Adipocyte (in vitro differentiated cells): Measurements from ENCODE around the gene LHFPL2.
A peak's percentile ranks its signal among the peaks of the same experiment; 100 is the strongest.
"Not testable (repeated sequence)": the region's sequence is repeated elsewhere in the genome, so short reads cannot be mapped to it uniquely, and the experiment has no call there.

Experiments
- DNase-seq: peaks from one replicate; pipeline ENCODE4 v3.0.0-alpha.2; 2015; ENCODE audit warnings: low read depth
- H3K27me3 ChIP-seq: replicated peaks from 2 replicates; pipeline ENCODE4 v1.7.0; 2013; ENCODE audit warnings: mild to moderate bottlenecking, low read length, moderate library complexity; ENCODE audit not compliant: control insufficient read depth, insufficient read depth
- H3K36me3 ChIP-seq: 2 replicates; pipeline ENCODE4 v1.7.0; 2013; ENCODE audit warnings: low read length, mild to moderate bottlenecking, moderate library complexity; ENCODE audit not compliant: control insufficient read depth, insufficient read depth, severe bottlenecking
- H3K4me1 ChIP-seq: 2 replicates; pipeline ENCODE4 v1.7.0; 2013; ENCODE audit warnings: mild to moderate bottlenecking, low read length, moderate library complexity; ENCODE audit not compliant: control insufficient read depth, insufficient read depth
- H3K4me3 ChIP-seq: 2 replicates; pipeline ENCODE4 v1.7.0; 2013; ENCODE audit warnings: mild to moderate bottlenecking, low read length, moderate library complexity
- H3K9ac ChIP-seq: 2 replicates; pipeline ENCODE4 v1.7.0; 2013; ENCODE audit warnings: mild to moderate bottlenecking, low read length, moderate library complexity
- H3K9me3 ChIP-seq: 2 replicates; pipeline ENCODE4 v1.7.0; 2013; ENCODE audit warnings: mild to moderate bottlenecking, low read length, moderate library complexity; ENCODE audit not compliant: control insufficient read depth

The LHFPL2 gene

DNA sequence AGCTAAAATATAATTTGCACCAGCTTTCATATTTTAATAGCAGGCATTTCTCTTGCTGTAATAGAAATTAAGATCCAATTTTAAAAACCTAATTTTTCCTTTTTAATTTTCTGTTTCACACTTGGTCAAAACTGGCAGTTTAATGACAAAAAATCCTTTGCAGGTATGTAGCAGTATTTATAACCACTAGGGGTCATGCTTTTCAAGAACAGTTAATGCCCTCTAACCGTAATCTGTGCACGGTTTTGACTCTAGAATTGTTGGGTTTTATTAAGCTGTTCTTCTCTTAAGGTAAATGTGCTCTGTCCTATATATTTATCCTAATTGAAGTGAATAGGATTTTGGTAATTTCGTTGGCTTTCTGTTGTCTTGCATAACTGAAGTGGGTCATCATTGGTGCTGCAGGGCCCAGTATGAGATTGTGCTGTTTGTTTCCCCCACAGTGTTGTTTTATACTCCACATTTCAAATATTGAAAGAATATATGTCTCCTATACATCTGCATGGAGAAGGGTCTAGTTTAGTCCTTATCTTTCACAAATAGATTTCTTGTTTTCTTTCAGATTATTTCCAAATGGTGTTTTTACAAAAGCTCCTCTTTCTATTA is 180.7 kb downstream of the LHFPL2 start:
- H3K36me3 ChIP-seq = no peaks in the 10 kb centered on the region
- H3K9ac ChIP-seq = no peak overlapping the region
- H3K4me3 ChIP-seq = no peak overlapping the region
- DNase-seq = peak; percentile 72
- H3K9me3 ChIP-seq = no peaks in the 10 kb centered on the region
- H3K27me3 ChIP-seq = no peaks in the 10 kb centered on the region
- H3K4me1 ChIP-seq = peaks cover 12% of the 10 kb centered on the region

DNA sequence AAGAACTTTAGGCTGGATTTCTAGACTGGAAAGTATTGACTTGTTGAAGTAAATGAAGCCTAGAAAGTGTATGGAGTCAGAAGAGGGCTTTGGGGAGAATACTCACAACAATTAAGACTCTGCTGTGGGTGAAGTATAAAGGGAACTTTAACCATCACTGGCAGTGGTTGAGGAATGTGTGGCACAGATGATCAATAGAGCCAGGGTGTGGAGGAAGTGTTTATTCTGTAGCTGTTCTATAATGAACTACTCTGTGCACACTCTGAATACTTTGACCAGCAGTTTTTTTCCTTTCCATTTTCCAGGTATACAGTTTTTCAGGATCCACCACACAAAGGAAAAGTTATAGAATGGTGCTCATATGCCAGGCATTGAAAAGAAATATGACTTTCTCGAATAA is 181.4 kb downstream of the LHFPL2 start:
- H3K27me3 ChIP-seq = no peaks in the 10 kb centered on the region
- no peak for DNase-seq
- H3K9me3 ChIP-seq = no peaks in the 10 kb centered on the region
- no peaks in the 10 kb centered on the region for H3K36me3 ChIP-seq
- no peak overlapping the region for H3K4me3 ChIP-seq
- H3K4me1 ChIP-seq = peaks cover 12% of the 10 kb centered on the region
- H3K9ac ChIP-seq = no peak overlapping the region

DNA sequence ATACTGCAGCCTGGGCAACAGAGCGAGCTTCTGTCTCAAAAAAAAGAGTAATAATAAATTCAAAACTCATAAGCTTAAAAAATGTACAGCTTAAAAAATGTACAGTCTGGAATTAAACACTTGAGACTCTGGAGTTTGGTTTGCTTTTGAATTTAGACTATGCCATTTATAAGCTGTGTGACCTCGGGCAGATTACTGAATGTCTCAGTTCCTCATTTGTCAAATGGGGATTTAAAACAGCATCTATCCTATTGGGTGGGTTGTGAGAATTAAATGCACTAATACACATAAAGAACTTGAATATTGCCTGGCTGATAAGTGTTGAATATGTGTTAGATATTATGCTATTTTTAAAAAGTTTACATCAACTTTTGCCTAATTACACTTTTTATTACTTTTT is 189.7 kb downstream of the LHFPL2 start:
- H3K36me3 ChIP-seq = no peaks in the 10 kb centered on the region
- H3K4me3 ChIP-seq = no peak overlapping the region
- DNase-seq = no peak
- no peak overlapping the region for H3K9ac ChIP-seq
- no peaks in the 10 kb centered on the region for H3K27me3 ChIP-seq
- no peaks in the 10 kb centered on the region for H3K4me1 ChIP-seq
- H3K9me3 ChIP-seq = no peaks in the 10 kb centered on the region

DNA sequence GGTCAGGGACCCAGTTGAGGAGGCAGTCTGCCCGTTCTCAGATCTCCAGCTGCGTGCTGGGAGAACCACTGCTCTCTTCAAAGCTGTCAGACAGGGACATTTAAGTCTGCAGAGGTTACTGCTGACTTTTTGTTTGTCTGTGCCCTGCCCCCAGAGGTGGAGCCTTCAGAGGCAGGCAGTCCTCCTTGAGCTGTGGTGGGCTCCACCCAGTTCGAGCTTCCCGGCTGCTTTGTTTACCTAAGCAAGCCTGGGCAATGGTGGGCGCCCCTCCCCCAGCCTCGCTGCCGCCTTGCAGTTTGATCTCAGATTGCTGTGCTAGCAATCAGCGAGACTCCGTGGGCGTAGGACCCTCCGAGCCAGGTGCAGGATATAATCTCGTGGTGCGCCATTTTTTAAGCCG is 191.1 kb downstream of the LHFPL2 start:
- not testable (repeated sequence) for DNase-seq

DNA sequence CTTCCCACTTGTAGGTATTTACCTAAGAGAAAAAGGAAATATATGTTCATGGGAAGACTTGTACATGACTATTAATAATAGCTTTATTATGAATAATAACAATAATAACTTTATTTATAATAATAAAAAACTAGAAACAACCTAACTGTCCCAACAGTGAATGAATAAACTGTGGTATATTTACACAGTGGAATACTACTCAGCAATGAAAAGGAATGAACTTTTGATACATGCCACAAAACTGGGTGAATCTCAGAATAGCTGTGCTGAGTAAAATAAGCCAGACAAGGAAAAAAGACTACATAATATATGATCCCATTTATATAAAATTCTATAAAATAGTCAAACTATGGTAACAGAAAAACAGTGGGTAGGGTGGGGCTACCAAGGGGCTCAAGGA is 199.5 kb downstream of the LHFPL2 start:
- no peak overlapping the region for H3K4me3 ChIP-seq
- H3K36me3 ChIP-seq = peaks cover 10% of the 10 kb centered on the region
- no peak for DNase-seq
- H3K27me3 ChIP-seq = no peaks in the 10 kb centered on the region
- no peaks in the 10 kb centered on the region for H3K9me3 ChIP-seq
- no peaks in the 10 kb centered on the region for H3K4me1 ChIP-seq
- H3K9ac ChIP-seq = no peak overlapping the region

More for the DNA sequence above, 191.1 kb downstream of the LHFPL2 start:
- not testable (repeated sequence) for H3K27me3 ChIP-seq, H3K36me3 ChIP-seq, H3K9me3 ChIP-seq, H3K9ac ChIP-seq, H3K4me1 ChIP-seq, H3K4me3 ChIP-seq

DNA sequence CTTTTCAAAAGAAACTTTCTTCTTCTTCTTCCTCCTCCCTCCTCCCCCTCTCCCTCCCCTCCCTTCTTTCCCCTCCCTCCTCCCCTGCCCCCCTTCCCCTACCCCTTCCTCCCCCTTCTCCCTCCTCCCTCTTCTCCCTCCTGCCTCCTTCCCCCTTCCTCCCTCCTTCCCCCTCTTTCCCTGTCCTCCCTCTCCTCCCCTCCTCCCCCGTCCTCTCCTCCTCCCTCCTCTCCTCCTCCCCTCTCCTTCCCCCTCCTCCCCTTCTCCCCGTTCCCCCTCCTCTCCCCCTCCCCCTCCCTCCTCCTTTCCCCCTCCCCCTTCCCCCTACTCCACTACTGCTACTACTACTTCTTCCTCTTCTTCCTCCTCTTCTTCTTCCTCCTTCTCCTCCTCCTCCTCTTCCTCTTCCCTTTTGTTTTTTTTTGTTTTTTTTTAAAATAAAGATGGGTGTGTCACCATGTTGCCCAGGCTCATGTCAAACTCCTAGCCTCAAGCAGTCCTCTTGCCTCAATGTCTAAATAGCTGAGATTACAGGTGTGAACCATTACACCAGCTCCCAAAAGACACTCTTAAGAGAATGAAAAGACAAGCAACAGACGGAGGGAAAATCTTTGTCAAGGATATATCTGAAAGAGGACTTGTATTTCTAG is 200.7 kb downstream of the LHFPL2 start:
- H3K9me3 ChIP-seq = no peaks in the 10 kb centered on the region
- H3K36me3 ChIP-seq = peaks cover 10% of the 10 kb centered on the region
- no peaks in the 10 kb centered on the region for H3K4me1 ChIP-seq
- H3K4me3 ChIP-seq = no peak overlapping the region
- no peaks in the 10 kb centered on the region for H3K27me3 ChIP-seq
- DNase-seq = no peak
- H3K9ac ChIP-seq = no peak overlapping the region
